ENCODE measurements around the gene FPR1.

The FPR1 gene

GRCh38 chr19:51751655-51752054 lies at the start of gene FPR1:
Gene FPR1 (minus strand): TSS chr19:51751878. CDS start chr19:51746994, 4,884 bp downstream.
- DNase-seq (ENCODE audit: low spot score), result no peak

GRCh38 chr19:51800473-51801244 lies 49.0 kb upstream of the FPR1 start:
- DNase-seq (ENCODE audit: low spot score), result peak; percentile 26

- no peak for DNase-seq (ENCODE audit: low spot score)
Measured at GRCh38 chr19:51799774-51800472, 48.2 kb upstream of the FPR1 start.

- DNase-seq (ENCODE audit: low spot score), result peak; percentile 13
Measured at GRCh38 chr19:51799034-51799773, 47.5 kb upstream of the FPR1 start.

- DNase-seq (ENCODE audit: low spot score), result no peak
Measured at GRCh38 chr19:51798062-51798461, 46.4 kb upstream of the FPR1 start.

- DNase-seq (ENCODE audit: low spot score), result no peak
Measured at GRCh38 chr19:51797480-51797879, 45.8 kb upstream of the FPR1 start.

GRCh38 chr19:51796195-51796679 lies 44.6 kb upstream of the FPR1 start:
- DNase-seq (ENCODE audit: low spot score), result peak; percentile 12

GRCh38 chr19:51794885-51795490 lies 43.3 kb upstream of the FPR1 start, which contains the start of gene FPR3:
Gene FPR3 (plus strand): TSS chr19:51795157. CDS start chr19:51823749, 28,592 bp downstream.
- no peak for DNase-seq (ENCODE audit: low spot score)

GRCh38 chr19:51793994-51794393 lies 42.3 kb upstream of the FPR1 start:
- no peak for DNase-seq (ENCODE audit: low spot score)

GRCh38 chr19:51792932-51793331 lies 41.3 kb upstream of the FPR1 start:
- no peak for DNase-seq (ENCODE audit: low spot score)

- no peak for DNase-seq (ENCODE audit: low spot score)
Measured at GRCh38 chr19:51789061-51789795, 37.5 kb upstream of the FPR1 start.

GRCh38 chr19:51788029-51788428 lies 36.4 kb upstream of the FPR1 start:
- DNase-seq (ENCODE audit: low spot score), result no peak

GRCh38 chr19:51786646-51787494 lies 35.2 kb upstream of the FPR1 start:
- DNase-seq (ENCODE audit: low spot score), result no peak

GRCh38 chr19:51784922-51785690 lies 33.4 kb upstream of the FPR1 start:
- DNase-seq (ENCODE audit: low spot score), result no peak

GRCh38 chr19:51784109-51784785 lies 32.6 kb upstream of the FPR1 start:
- no peak for DNase-seq (ENCODE audit: low spot score)

GRCh38 chr19:51783372-51783771 lies 31.7 kb upstream of the FPR1 start:
- no peak for DNase-seq (ENCODE audit: low spot score)

- DNase-seq (ENCODE audit: low spot score), result no peak
Measured at GRCh38 chr19:51781999-51782398, 30.3 kb upstream of the FPR1 start.

- DNase-seq (ENCODE audit: low spot score), result no peak
Measured at GRCh38 chr19:51780270-51780669, 28.6 kb upstream of the FPR1 start.

- no peak for DNase-seq (ENCODE audit: low spot score)
Measured at GRCh38 chr19:51779703-51780102, 28.0 kb upstream of the FPR1 start.

All from hematopoietic multipotent progenitor cell treated with erythropoietin and hydrocortisone succinate and interleukin-3 and kit ligand, for 17 days (in vitro differentiated cells).